HUDEP-2 (cell line): ENCODE results near the gene LIMK2.
"Not testable (repeated sequence)": the region's sequence is repeated elsewhere in the genome, so short reads cannot be mapped to it uniquely, and the experiment has no call there.

Experiments used
- DNase-seq, 76 experiments: peaks; one replicate each; lab custom pipeline; 2025; ENCODE audit not compliant: unreplicated experiment in 76 of 76; lab: John Stamatoyannopoulos, UW

Gene LIMK2

DNA sequence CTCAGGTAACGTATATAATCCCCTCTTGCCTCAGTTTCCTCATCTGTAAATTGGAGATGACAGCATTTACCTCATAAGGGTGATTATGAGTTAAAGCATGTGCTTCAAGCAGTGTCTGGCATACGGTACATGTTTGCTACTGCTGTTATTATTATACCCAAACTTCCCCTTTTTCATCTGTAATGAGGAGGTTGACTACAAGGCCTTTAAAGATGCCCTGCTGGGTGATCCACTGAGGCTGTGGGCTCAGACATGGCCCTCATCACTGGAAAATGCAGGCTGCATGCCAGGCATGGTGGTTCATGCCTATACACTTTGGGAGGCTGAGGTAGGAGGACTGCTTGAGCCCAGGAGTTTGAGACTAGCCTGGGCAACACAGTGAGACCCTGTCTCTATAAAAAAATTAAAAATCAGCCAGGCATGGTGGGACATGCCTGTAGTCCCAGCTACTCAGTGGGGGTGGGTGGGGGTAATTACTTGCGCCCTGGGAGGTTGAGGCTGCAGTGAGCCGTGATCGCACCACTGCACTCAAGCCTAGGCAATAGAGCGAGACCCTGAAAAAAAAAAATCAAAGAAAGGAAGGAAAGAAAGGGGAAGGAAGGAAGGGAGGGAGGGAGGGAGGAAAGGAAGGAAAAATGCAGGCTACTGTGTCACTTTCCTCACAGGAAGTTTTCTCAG lies 75.9 kb downstream of the LIMK2 start:
- no peak for DNase-seq

DNA sequence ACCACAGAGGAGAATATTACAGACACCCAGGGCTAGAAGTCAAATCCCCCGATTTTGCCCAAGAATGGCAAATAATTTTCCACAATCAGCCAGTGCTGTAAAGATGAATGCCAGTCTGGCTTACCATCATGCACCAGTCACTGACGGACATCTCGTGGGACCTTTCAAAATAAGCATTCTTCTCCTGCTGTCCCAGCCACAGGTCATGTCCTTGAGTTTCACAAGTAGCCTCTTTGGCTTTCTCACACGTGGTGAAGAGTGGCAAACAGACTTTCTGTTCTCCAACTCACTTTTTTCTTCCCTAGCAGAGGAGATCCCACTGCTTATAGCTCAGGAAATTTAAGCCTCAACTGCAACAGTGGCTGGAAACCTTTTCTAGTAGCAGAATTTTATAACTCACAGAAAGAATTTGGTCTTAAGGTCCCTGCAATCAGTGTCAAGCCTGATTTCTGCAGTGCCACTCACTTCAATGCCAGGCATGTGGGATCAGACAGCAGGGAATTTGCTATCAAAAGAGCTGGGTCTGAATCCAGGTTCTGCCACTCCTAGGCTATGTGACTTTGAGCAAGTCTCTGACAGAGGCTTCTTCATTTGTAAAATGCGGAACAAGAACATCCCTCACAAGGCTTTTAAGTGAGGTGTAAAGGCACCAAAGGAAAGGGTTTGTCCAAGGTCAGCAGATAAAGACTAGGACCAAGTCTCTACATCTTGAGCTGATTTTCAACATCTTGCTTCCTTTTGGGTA lies 76.6 kb downstream of the LIMK2 start:
- no peak for DNase-seq

DNA sequence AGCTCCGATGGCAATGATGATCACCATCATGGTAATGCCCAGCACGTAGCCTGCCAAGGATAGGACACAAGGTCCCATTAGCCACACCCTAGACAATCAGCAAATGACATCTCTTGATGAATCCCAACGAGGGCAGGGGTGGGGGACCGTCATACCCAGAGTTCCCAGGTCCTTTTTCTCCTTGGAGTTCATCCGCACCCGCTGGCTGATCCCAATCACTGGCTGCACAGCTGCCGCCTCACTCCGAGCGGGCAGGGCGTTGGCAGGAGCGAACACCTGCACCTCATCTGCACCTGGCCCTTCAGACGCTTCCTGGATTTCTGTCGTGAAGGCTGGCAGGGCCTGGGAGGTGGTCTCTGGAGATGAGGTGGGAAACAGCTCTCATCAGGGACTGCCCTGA lies 77.2 kb downstream of the LIMK2 start:
- no peak for DNase-seq

DNA sequence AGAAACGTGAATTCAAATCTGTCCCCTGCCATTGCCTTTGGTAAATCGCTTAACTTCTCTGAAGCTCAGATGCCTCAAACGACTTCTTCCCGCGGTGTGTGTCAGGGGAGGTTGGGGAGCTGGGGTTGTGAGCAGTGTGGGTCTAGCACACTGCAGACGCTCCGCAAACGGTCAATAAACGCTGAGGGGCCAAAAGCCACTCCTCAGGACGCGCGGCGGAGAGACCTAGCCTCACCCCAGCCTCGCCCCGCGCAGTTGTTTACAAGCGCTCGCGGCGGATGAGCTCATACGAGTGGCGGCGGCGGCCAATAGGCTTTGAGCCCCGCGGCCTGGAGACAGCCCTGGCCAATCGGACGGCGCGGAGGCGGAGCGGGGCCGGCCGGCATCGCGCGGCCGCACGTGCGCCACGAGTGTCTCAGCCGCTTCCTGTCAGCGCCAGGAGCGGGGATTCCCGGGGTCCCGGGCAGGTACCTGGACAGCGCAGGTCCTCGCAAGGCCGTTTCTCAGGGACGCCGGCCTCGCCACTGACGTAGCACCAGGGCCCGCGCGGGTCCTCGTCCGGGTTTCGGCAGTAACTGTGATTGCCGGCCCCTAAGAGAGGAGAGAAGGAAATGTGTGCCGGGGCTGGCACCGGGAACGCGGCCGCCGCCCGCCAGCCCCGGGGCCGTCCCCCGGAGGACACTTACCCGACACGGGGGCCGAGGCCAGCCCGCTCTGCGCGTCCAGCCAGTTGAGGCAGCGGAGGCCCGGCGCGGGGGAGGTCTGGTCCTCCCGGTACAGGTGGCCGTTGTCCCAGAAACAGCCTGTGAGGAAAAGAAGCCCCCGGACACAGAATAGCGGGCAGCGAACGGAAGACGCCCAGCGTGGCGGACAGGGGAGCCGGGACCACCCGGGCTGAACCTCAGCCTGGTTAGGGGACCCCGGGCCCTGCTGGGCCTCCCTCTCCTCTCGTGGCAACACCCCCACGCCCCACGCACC lies 78.7 kb downstream of the LIMK2 start:
- DNase-seq = peak in 73 of 76 experiments; percentile 15 to 91 (median 78)

DNA sequence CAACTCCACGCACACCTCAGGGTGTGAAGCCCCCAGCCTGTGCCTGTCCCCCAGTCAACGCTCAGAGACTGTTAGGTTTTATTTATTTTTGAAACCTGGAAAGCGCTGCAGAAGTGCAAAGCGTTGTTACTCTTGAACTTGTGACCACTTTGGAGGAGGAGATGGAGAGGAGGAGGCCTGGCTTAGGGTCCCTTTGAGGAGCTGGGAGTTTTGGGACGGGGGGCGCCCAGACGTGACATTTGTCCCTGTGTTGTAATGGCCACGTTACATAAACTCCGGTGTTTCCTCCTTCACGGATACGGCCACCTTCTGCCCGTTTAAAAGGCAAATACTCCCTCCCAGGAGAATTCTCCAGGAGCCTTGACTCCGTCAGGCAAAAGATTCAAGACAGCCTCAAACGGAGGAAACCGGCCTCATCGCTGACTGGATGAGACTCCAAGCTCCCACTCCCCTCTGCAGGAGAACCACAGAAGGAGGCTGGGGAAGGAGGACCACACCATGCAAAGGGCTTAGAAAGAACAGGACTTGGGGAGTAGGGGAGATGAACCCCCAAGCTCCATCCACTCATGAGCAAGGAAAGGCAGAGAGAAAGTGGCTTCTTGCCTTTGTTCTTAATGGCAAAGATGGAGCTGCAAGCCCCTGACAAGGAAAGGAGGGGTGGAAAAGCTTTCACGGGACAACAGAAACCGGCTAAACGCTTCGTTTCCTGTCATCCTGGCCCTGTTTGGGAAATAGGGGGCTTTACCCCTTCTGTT lies 79.6 kb downstream of the LIMK2 start:
- DNase-seq = peak in 14 of 76 experiments; percentile 4 to 49 (median 28)

DNA sequence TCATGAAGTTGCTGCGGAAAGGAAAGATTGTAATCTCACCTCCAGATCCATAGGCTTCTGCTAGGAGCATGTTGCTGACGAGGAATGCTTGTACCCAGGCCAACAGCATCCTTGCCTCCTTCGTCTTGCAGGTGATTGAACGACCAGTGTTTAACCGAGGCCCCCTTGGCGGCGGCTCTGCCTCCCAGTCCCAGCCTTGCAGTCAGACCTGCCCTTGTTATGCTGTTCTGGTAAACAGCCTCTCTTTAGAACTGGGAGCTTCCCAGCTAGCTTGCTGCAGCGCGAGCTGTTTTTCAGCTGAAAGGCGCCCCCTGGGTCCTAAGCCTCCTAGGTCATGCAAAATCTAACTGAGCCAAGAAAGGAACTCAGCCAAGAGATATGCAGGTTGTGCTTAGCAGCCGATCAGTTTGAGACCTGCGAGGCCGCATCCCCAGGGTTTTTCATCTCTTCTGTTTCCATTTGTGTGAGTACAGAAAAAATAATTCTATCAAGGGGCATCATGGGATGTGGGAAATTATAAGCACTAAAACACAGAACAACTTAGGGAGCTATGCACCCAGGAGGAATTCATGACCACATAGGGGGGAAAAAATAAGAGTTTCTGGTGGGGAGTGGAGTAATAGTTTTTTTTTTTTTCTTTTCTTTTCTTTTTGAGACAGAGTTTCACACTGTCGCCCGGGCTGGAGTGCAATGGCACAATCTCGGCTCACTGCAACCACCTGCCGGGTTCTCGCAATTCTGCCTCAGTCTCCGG lies 80.3 kb downstream of the LIMK2 start, which contains the start of gene PIK3IP1:
PIK3IP1 (minus strand) TSS at position 253 of the 754 bp plus-strand sequence; CDS start at position 109, 144 bp downstream.
- DNase-seq = peak in 74 of 76 experiments; percentile 44 to 90 (median 76)

DNA sequence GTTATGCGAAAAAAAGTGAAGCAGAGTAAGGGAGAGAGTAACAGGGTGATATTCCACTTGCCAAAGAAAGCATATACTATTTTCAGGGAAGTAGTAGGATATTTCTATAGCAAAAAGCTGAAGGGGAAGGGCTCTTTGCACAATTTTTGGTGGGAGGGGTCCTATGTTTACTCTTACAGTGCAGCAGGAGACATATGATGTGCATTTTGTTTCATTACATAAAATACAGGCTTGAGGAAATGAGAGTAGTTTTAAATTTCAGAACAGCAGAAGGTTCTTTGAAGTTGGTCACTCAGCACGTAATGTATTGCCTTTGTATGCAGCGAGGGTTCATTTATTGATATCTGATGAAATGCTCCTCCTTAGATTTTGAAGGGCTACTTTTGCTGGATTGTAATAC lies 83.3 kb downstream of the LIMK2 start:
- no peak for DNase-seq

DNA sequence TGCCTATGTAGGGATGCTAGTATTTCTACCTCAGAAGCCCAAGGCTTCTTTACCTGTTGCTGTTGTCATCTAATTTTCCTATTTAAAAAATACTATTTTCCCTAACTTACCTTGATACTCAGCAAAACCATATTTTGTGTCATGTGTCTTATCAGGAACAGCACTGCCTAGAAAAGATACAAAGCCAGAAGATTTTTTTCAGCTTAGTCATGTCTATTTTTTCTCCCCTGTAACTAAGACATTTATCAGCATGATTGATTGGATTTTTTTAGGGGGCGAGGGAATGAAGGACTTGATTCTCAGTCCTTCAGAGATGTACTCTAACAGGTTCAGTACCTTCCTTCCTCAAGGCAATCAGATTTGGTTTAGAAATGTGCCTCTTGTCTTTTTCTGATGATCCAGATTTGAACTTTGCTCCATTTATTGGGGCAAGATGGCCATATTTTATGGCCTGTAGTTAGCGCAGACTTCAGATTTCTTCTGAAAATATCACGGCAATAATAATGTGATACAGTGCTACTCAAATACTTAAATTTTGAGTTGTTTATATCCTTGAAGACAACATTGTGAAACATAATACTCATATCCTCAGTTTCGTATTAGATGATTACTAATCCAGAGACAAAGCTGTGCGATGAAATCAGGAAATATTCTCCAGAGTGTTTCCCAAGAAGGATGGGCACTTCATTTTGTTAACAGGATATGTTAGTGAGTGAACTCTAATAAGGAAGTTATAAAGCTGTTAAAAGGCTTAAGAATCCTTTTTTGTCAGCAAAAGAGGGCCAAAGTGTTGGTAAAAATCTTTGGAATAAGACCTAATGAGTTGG lies 83.9 kb downstream of the LIMK2 start:
- DNase-seq = no peak

DNA sequence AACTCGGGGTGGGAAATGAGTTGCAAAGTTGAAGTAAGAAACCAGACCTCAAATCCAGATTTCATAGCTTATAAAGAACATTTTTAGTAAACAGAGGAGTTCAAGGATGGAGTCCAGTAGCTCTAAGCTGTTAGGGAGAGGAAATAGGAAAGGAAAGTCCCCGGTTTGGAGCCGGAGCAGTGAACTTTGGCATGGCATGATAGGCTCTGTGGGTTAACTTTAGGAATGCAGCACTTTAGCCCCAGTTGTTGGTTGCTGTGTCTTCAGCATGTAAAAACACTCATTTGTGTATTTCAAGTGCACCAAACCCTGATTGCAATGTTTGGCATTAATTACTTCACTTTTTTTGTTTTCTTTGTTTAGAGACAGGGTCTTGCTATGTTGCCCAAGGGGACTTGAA lies 88.8 kb downstream of the LIMK2 start:
- no peak for DNase-seq

DNA sequence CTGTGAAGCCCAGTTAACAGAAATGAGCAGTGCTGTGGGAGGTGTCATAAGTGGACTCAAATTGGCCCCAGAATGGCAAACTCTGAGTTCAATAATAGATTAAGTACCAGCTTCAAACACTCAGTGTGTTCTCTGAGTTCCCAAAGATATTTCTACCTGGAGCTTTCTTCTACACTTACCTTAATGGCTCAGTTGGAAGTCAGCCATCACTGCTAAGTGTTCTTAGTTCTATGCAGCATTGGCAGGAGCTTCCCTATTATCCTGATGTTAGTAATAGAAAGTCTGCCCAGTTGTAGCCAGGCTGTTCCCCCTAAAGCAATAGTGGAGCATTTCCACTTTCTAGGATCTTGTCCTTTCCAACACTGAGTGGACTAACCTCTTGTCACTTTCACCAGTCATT lies 89.9 kb downstream of the LIMK2 start:
- no peak for DNase-seq

DNA sequence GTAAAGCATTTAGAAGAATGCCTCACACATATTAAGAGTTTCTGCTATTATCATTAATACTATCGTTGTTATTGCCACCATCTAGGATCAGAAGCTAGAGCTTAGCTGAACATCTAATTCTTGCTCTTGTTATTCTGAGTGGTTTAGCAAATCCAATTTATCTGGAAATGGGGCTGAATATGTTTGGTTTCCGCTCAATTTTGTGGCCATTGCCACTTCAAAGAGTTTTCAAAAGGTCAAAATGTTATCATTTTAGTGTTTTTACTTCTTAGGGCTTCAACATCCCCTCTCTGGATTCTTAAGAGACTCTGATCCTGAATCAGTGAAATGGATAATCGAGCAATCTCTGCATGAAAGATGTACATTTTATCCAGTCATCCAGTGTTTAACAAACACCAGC lies 90.4 kb downstream of the LIMK2 start:
- DNase-seq = no peak

DNA sequence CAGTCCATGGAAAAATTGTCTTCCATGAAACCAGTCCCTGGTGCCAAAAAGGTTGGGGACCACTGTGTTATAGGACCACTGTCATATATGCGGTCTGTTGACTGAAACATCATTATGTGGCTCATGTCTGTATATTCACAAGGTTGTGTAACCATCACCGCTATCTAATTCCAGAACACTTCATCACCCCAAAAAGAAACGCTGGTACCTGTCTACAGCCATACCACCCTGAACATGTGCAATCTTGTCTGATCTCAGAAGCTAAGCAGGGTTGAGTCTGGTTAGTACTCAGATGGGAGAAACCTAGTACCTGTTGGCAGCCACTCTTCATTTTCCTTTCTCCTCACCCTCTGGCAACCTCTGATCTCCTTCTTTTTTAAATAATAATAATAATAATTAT lies 93.1 kb downstream of the LIMK2 start:
- no peak for DNase-seq

DNA sequence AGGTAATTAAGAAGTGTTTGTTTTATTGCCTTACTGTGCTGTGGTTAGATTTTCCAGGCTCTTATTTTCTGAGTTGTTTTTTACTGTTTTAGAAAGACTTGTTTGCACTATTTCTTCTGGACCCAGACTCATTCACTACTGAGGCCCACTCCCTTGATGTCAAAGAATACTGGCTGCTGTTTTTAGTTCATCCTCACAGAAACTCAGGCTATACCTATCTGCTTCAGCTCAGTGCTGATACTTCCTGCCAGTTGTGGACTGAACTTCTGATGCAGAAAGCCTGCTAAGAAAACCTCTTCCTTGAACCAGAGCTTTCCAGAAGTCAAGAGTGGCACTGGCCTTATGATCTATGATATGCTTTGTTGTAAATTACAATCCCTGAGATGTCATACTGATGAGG lies 96.1 kb downstream of the LIMK2 start:
- no peak for DNase-seq

DNA sequence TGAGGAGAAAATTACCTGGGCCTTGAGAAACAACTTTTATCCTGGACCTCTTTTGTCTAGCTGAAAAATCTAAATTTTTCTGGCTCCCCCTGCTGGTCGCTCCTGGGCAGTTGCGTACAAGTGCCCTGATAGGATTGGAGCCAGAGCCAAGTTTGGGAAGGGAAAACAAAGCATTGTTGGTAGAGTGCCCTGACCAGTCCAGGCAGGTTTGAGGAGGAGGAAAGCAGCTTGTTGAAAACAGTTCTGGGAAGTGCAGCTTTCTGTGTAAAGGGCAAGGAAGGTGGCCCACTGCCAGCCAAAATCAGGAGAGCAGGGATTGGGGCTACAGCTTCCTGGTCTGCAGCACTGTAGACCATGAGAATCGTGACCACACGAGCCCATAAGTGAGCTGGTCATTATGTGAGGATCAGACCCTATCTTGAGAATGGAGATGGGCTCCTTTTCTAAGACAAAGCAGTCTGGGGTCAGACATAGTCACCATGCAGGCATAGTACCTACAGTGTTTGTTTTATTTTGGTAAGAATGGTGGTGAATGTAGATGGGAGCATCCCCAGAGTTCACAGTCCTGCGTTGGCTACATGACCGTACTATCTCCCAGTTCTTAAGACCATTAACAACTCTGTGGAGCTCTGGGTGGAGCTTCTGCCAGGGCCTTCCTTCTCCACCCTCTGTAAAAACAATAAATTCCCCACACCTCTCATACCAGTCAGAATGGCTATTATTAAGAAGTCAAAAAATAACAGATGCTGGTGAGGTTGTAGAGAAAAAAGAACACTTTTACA lies 101.5 kb downstream of the LIMK2 start:
- peak in 43 of 76 experiments; percentile 1 to 63 (median 25) for DNase-seq

DNA sequence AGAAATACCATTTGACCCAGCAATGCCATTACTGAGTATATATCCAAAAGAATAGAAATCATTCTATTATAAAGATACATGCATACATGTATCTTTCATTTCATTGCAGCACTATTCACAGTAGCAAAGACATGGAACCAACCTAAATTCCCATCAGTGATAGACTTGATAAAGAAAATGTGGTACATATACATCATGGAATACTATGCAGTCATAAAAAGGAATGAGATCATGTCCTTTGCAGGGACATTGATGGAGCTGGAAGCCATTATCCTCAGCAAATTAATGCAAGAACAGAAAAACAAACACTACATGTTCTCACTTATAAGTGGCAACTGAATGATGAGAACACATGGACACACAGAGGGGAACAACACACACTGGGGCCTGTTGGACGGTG lies 102.1 kb downstream of the LIMK2 start:
- not testable (repeated sequence) for DNase-seq

DNA sequence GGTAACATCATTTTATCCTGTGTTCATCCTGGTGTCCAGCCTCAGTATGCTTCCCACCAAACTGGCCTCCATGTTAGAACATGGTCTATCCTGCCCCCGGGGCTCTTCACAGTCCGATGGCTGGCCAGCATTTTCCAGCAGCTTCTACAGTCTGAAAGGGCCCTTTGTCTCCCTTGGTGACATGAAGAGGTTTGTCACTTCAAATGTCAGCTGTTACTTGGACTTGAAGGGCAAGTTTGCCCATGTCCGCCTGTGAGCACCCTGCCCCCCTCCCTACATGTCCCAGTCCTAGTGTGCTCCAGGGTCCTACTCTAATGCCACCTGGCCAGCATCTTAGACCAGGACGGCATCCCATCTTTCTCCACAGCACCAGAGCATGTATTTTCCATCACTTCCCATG lies 109.3 kb downstream of the LIMK2 start:
- DNase-seq = no peak

DNA sequence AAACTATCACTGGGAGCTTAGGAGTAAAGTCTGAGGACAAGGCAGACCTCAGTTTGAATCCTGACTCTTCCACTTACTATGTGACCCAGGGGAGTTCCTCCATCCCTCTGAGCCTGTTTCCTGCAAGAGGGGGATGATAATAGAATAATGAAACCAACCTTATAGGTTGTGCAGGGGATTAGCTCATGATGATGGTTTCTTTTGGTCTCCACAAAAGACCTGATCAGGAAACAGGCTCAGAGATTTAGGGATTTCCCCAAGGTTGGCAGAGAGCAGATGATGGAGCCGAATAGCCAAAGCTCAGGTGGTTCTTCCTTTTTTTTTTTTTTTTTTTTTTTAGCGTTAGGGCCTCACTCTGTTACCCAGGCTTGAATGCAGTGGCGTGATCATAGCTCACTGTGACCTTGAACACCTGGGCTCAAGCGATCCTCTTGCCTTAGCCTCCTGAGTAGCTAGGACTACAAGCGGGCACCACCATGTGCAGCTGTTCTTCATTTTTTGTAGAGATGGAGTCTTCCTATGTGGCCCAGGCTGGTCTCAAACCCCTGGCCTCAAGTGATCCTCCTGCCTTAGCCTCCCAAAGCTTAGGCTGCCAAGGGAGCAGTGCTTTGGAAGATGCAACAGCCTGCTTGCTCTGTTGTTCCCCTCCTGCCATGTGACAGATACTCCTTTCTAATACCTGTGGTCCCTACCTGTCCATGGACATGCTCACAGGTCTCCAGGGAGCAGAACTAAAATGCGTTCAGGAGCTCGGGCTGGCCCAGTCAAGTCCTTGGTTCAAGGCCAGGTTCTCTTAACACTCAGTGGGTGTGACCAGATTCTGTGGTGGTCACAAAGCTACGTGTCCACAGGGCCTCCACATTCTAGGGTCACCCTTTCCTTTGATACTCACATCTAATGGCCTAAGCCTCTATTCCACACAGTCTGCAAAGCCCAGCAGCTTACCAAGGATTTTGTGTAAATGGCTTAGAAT lies 111.8 kb downstream of the LIMK2 start:
- DNase-seq = no peak
